Psoas muscle (tissue), 8 donors: Measurements from ENCODE around the gene GRPEL2. TPM values are rescaled to one million over a fixed set of nuclear protein-coding genes. Genes with fewer than 3 reads are reported as not detected.

ENCODE experiments used
- ATAC-seq, 4 donors: fragments of 200-7000 bp; cut with Tn5 transposase; one replicate each; pipeline ENCODE4 v1.9.1; 2020; ENCODE audit warnings: moderate library complexity in 3 of 4, mild to moderate bottlenecking in 2 of 4
- DNase-seq, 2 donors: peaks; one replicate each; pipeline ENCODE4 v3.0.0-alpha.2; 2020
- H3K27ac ChIP-seq: fragments of 200-600 bp; one replicate; pipeline ENCODE4 v1.8.0; 2022
- H3K27me3 ChIP-seq, 3 donors: fragments of 200-600 bp in 1 of 3; one replicate each; pipeline versions ENCODE4 v1.6.1 to v1.8.0; 2013 to 2022; ENCODE audit warnings: low read length in 2 of 3, mild to moderate bottlenecking in 2 of 3, moderate library complexity in 1 of 3; ENCODE audit not compliant: insufficient read depth in 3 of 3
- H3K36me3 ChIP-seq, 2 donors: fragments of 200-600 bp in 1 of 2; one replicate each; pipeline versions ENCODE4 v1.6.1 to v1.8.0; 2013 to 2022; ENCODE audit warnings: low read depth in 1 of 2, mild to moderate bottlenecking in 1 of 2, moderate library complexity in 1 of 2; ENCODE audit not compliant: insufficient read depth in 1 of 2
- H3K4me1 ChIP-seq: fragments of 200-600 bp; one replicate; pipeline ENCODE4 v1.8.0; 2022
- H3K4me3 ChIP-seq: fragments of 200-600 bp; one replicate; pipeline ENCODE4 v1.8.0; 2022; ENCODE audit warnings: mild to moderate bottlenecking
- H3K9me3 ChIP-seq: fragments of 200-600 bp; one replicate; pipeline ENCODE4 v1.8.0; 2022
- CTCF ChIP-seq: fragments of 200-600 bp; IDR thresholded peaks from one replicate; pipeline ENCODE4 v1.8.0; 2022; ENCODE audit warnings: antibody characterized with exemption
- WGBS, 3 donors: extraction: QIAGEN DNeasy Blood & Tissue Kit; methylation state at CpG; one replicate each; pipeline versions ENCODE4 v1.1.6 to v1.1.7; 2013; 5-methylcytosine and 5-hydroxymethylcytosine counted together
- intact Hi-C, 2 donors: fragments of 100-400 bp; cut with DNase I; formaldehyde crosslinking; loops; one replicate each; pipeline versions ENCODE4 v1.11.0 to v1.14.2; 2022
- polyA plus RNA-seq, 3 donors: library from polyadenylated mRNA; stranded (reverse); fragments of 200-250 nt; gene quantifications; one replicate each; pipeline ENCODE4 v1.2.3, GENCODE V29; 2013
- total RNA-seq, 4 donors: library from RNA; stranded (reverse); fragmentation: NEBNext Ultra II Directional in 2 of 4; extraction: Animal tissue kit (Norgen Biotek cat#: 25700) in 2 of 4; gene quantifications; one replicate each; pipeline versions ENCODE4 v1.2.1 to v1.2.4, GENCODE V29; 2021 to 2023
- donor health status: healthy with polysubstance abuse.
- donor health status: DM: no; HTN: no; CAD: no; lungs with moderate emphysema.
- donor health status: Bipolar disorder and iron deficiency.
- donor health status: healthy.
- donor health status: DM: yes; HTN: yes; CAD: no.
- donor health status: DM: no; HTN: no; CAD: no.
- donor health status: DM: no; HTN: no; CAD: no.
- donor health status: DM: yes; HTN: yes; CAD: no.

The GRPEL2 gene
- total and polyA plus RNA-seq, 7 donors: 4.7 to 11.6 (median 10.2) TPM

GRCh38 chr5:149374303-149374702, 29.0 kb downstream of the GRPEL2 start:
- Histone ChIP-seq H3K4me1 (peaks cover 9% of the 10 kb centered on the region), H3K27ac (no peak overlapping the region), H3K9me3 (no peaks in the 10 kb centered on the region), H3K27me3 (no peaks in the 10 kb centered on the region), H3K4me3 (no peak overlapping the region), H3K36me3 (no peaks in the 10 kb centered on the region)
- intact Hi-C loops: no loop called here
- TF ChIP-seq CTCF: no peak
- no peak for ATAC-seq
- DNase-seq: no peak
- 95 to 96% (median 96%) methylated on average over 20 of the region's 20 CpGs for WGBS, 3 donors

GRCh38 chr5:149374801-149375200, 29.5 kb downstream of the GRPEL2 start:
- Histone ChIP-seq H3K36me3 (no peaks in the 10 kb centered on the region), H3K4me1 (peaks cover 9% of the 10 kb centered on the region), H3K27ac (no peak overlapping the region), H3K9me3 (no peaks in the 10 kb centered on the region), H3K27me3 (no peaks in the 10 kb centered on the region), H3K4me3 (no peak overlapping the region)
- intact Hi-C loops: no loop called here
- no peak for ATAC-seq
- no peak for DNase-seq
- 83 to 92% (median 84%) methylated on average over 3 of the region's 3 CpGs for WGBS, 3 donors
- no peak for TF ChIP-seq CTCF

GRCh38 chr5:149375434-149375833, 30.1 kb downstream of the GRPEL2 start:
- 85 to 88% (median 87%) methylated on average over 6 of the region's 6 CpGs for WGBS, 3 donors
- H3K27ac ChIP-seq: no peak overlapping the region
- ATAC-seq (no peak), DNase-seq (no peak)
- no peaks in the 10 kb centered on the region for H3K27me3 ChIP-seq
- no peaks in the 10 kb centered on the region for H3K36me3 ChIP-seq
- no peaks in the 10 kb centered on the region for H3K9me3 ChIP-seq
- intact Hi-C loops: no loop called here
- no peak for TF ChIP-seq CTCF
- peaks cover 9% of the 10 kb centered on the region for H3K4me1 ChIP-seq
- no peak overlapping the region for H3K4me3 ChIP-seq

- Histone ChIP-seq H3K4me1 (peaks cover 5% of the 10 kb centered on the region), H3K27ac (no peak overlapping the region), H3K9me3 (no peaks in the 10 kb centered on the region), H3K4me3 (no peak overlapping the region), H3K36me3 (no peaks in the 10 kb centered on the region), H3K27me3 (no peaks in the 10 kb centered on the region)
- intact Hi-C loops: no loop called here
- WGBS, 3 donors: 92 to 96% (median 95%) methylated on average over 12 of the region's 12 CpGs
- no peak for TF ChIP-seq CTCF
- ATAC-seq (no peak), DNase-seq (no peak)
These were observed 30.8 kb downstream of the GRPEL2 start for GRCh38 chr5:149376104-149376503.

GRCh38 chr5:149376711-149377447, 31.6 kb downstream of the GRPEL2 start:
- H3K36me3 ChIP-seq: no peaks in the 10 kb centered on the region

More at GRCh38 chr5:149376711-149377447, 31.6 kb downstream of the GRPEL2 start:
- intact Hi-C loops: no loop called here
- Histone ChIP-seq H3K27me3 (no peaks in the 10 kb centered on the region), H3K4me1 (no peaks in the 10 kb centered on the region), H3K27ac (no peak overlapping the region), H3K9me3 (no peaks in the 10 kb centered on the region), H3K4me3 (no peak overlapping the region)
- TF ChIP-seq CTCF: no peak
- no peak for ATAC-seq
- no peak for DNase-seq
- 88 to 90% (median 88%) methylated on average over 7 of the region's 7 CpGs for WGBS, 3 donors
